Measurements from ENCODE around the gene DPF3.

DNA sequence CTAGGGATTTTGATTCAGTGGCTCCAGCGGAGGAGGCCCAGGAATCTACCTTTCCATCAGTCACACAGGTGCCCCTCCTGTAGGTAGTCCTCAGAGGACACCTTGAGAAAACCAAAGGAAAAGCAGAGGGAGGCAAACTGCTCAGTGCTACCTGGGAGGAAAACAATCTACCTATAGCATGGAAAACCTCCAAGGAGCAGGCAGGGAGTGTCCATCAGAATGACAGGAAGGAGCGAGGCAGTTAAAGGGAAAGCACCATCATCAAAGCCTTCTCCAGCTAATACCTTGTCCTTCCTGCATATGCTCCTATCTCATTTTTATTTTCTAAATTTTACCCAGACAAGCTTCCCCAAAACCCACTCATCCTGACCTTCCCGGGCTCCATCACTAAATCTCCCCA, 25.4 kb downstream of the DPF3 start:
- TF ChIP-seq, protein P1, sequence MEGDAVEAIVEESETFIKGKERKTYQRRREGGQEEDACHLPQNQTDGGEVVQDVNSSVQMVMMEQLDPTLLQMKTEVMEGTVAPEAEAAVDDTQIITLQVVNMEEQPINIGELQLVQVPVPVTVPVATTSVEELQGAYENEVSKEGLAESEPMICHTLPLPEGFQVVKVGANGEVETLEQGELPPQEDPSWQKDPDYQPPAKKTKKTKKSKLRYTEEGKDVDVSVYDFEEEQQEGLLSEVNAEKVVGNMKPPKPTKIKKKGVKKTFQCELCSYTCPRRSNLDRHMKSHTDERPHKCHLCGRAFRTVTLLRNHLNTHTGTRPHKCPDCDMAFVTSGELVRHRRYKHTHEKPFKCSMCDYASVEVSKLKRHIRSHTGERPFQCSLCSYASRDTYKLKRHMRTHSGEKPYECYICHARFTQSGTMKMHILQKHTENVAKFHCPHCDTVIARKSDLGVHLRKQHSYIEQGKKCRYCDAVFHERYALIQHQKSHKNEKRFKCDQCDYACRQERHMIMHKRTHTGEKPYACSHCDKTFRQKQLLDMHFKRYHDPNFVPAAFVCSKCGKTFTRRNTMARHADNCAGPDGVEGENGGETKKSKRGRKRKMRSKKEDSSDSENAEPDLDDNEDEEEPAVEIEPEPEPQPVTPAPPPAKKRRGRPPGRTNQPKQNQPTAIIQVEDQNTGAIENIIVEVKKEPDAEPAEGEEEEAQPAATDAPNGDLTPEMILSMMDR (IDR thresholded peaks at IDR 0.05; ENCODE audit: insufficient read depth, low read length, poor library complexity, severe bottlenecking), result no peak
- TF ChIP-seq EZH2phosphoT487 (conservative IDR thresholded peaks at IDR 0.05; ENCODE audit: low read length), result no peak
